ENCODE data around the gene OBSL1.

The OBSL1 gene

DNA sequence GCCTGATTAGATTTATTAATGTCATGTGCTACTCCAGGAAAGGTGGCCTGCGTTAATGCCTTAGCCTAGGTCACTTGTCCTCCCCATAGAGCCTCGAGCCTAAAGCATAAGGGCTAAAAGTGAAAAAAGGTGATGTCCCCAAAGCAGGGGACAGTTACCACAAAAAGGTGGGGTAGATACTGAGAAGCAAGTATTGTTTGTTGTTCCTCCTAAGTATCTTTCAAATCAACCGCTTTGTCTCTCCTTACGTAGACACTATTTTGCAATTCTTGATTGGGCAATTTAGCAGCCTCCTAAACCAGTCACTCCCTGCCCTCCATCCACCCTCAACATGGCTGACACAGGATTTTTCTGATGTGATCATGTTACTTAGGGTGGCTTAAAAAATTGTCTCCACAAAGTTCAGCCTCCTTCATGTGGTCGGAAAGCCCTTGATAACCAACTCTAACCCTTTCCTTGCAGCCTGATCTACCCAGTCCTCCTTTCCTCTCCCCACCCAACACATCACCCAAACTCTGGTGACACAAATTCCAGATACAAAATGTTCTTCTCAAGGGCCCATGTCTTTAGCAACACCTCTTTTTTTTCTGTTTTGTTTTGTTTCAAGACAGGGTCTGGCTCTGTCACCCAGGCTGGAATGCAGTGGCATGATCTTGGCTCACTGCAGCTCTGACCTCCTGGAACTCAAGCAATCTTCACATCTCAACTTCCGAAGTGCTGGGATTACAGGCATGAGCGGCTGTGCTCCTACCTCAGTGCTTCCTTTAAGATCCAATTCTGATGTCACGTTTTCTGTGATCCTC is 7.7 kb upstream of the OBSL1 start:
- Histone ChIP-seq H3K4me2 (ENCODE audit: low read length) (no peak overlapping the region), H3K9me3 (ENCODE audit: control insufficient read depth, insufficient read depth, low read length) (no peaks in the 10 kb centered on the region)

GRCh38 chr2:219576505-219577388 is 5.4 kb upstream of the OBSL1 start:
- no peaks in the 10 kb centered on the region for H3K4me1 ChIP-seq (ENCODE audit: control insufficient read depth, low read length)

More for the DNA sequence above, 7.7 kb upstream of the OBSL1 start:
- H3K36me3 ChIP-seq (ENCODE audit: control insufficient read depth, low read length) = no peaks in the 10 kb centered on the region
- peaks cover 3% of the 10 kb centered on the region; the same call in 1 of the 2 replicates for H3K27me3 ChIP-seq (ENCODE audit: control insufficient read depth, low read length)
- H3K79me2 ChIP-seq (ENCODE audit: control insufficient read depth, low read length) = no peaks in the 10 kb centered on the region
- TF ChIP-seq EZH2phosphoT487 (IDR thresholded peaks at IDR 0.05; ENCODE audit: borderline replicate concordance, low read length) (no peak), CTCF (IDR thresholded peaks at IDR 0.05; ENCODE audit: low read depth, low read length, poor library complexity, severe bottlenecking) (no peak)
- no peaks in the 10 kb centered on the region for H4K20me1 ChIP-seq (ENCODE audit: control insufficient read depth, insufficient read depth, low read depth, low read length)
- no peaks in the 10 kb centered on the region for H3F3A ChIP-seq (ENCODE audit: control insufficient read depth, insufficient read depth)
- no peaks in the 10 kb centered on the region for H3K4me1 ChIP-seq (ENCODE audit: control insufficient read depth, low read length)
- no peaks in the 10 kb centered on the region for H3K9me2 ChIP-seq (replicated peaks; ENCODE audit: control insufficient read depth, low read length)
- no peak overlapping the region for H3K27ac ChIP-seq (ENCODE audit: low read depth, low read length)
- H3K4me3 ChIP-seq (ENCODE audit: low read length) = no peak overlapping the region

More at GRCh38 chr2:219576505-219577388, 5.4 kb upstream of the OBSL1 start:
- Histone ChIP-seq H3K27ac (ENCODE audit: low read depth, low read length) (no peak overlapping the region), H3K79me2 (ENCODE audit: control insufficient read depth, low read length) (no peaks in the 10 kb centered on the region), H4K20me1 (ENCODE audit: control insufficient read depth, insufficient read depth, low read depth, low read length) (no peaks in the 10 kb centered on the region), H3K9me3 (ENCODE audit: control insufficient read depth, insufficient read depth, low read length) (no peaks in the 10 kb centered on the region), H3K27me3 (ENCODE audit: control insufficient read depth, low read length) (peaks cover 3% of the 10 kb centered on the region; the same call in 1 of the 2 replicates), H3K9me2 (replicated peaks; ENCODE audit: control insufficient read depth, low read length) (no peaks in the 10 kb centered on the region), H3F3A (ENCODE audit: control insufficient read depth, insufficient read depth) (no peaks in the 10 kb centered on the region), H3K4me2 (ENCODE audit: low read length) (no peak overlapping the region), H3K4me3 (ENCODE audit: low read length) (no peak overlapping the region), H3K36me3 (ENCODE audit: control insufficient read depth, low read length) (no peaks in the 10 kb centered on the region)
- no peak for TF ChIP-seq CTCF (IDR thresholded peaks at IDR 0.05; ENCODE audit: low read depth, low read length, poor library complexity, severe bottlenecking)
- TF ChIP-seq EZH2phosphoT487 (IDR thresholded peaks at IDR 0.05; ENCODE audit: borderline replicate concordance, low read length) = no peak
